ENCODE measurements around the gene SRGAP2B. TPM values are rescaled to one million over a fixed set of nuclear protein-coding genes. Genes with fewer than 3 reads are reported as not detected.
"Not testable (repeated sequence)": the region's sequence is repeated elsewhere in the genome, so short reads cannot be mapped to it uniquely, and the experiment has no call there.

SRGAP2B gene
- total RNA-seq, 1 experiment from 2014 or later, result 57.2 TPM

DNA sequence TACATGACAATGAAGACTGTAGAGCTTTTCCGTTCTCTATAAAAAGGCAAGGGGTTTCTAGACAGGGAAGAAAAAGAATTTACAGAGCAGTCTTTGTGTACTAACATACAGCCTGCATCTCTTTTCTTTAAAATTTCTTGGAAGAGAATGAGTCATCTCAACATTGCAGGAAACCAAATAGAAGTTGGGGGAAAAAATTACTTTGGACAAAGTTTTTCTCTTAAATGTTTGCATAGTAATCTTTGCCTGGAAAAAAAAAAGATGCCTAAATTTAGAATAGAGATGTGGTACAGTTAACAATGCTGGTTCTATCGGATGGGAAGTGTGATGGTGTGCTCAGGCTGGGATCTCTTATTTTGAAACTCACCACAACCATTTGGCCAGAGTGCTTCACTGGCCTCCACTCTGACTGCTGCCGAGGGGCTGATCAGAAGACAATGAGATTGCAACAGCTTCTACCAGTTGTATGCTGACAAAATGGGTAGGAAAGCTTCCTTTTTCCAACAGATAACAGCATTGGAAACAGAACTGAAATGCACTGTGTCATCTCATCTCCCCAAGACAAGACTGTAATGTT is 177.0 kb downstream of the SRGAP2B start:
- H4K20me1 ChIP-seq (ENCODE audit: insufficient read depth); H3K9me2 ChIP-seq (ENCODE audit: insufficient read depth); H3K9me3 ChIP-seq (ENCODE audit: insufficient read depth, low read depth); H3K79me2 ChIP-seq (ENCODE audit: low read depth); H3K36me3 ChIP-seq (ENCODE audit: low read depth); POLR2A ChIA-PET (ENCODE audit: unreplicated experiment); H3K4me1 ChIP-seq (replicated peaks; ENCODE audit: insufficient read depth); CTCF ChIA-PET; H3K4me3 ChIP-seq; H3K27ac ChIP-seq; BruUV-seq (replicated peaks); intact Hi-C loops (cut with micrococcal nuclease; ENCODE audit: unreplicated experiment); H3F3A ChIP-seq (ENCODE audit: insufficient read depth, low read depth); DNase-seq; H2AFZ ChIP-seq; H3K27me3 ChIP-seq (ENCODE audit: insufficient read depth, low read depth); H3K4me2 ChIP-seq: not testable (repeated sequence)

DNA sequence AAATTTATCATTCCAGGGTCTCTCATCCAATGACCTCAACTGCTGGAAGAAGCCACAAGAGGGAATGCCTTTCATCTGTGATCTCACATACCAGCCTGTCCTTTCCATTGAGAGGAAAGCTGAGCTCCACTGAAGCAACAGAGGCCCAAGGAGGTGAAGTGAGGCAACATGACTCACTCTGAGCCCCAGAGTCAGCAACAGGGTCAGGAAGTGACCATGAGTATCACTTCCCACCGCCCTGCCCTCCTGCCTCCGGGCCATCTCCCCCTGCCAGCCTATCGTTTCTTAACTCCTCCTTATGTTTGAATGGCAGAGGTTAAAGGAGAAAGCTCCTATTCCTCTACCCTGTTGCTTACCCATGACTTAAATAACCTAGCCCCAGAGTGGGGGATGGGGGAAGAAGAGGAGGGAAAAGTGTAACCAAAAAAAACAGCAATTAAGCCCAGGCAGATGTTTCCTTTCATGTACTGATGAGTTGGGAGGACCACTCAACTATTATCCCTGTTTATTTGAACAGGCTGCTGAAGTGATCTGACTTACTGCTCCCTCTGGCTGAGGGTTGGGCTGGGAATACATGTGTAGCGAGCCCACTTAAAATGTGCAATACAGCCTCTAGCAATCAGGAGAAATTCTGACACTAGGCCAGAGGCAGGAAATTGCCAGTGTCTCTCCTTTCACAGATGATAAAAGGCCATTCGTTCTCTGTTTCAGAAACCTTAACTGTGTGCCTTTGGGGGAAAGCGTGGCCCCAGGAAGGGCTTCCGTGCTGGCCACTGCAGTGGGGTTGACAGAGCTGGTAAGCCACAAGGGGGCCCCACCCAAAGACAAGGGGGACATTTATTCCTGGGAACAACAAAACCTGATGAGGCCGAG is 177.7 kb downstream of the SRGAP2B start:
- intact Hi-C loops (cut with micrococcal nuclease; ENCODE audit: unreplicated experiment); H3K4me2 ChIP-seq; H3K27me3 ChIP-seq (ENCODE audit: insufficient read depth, low read depth); H3K79me2 ChIP-seq (ENCODE audit: low read depth); POLR2A ChIA-PET (ENCODE audit: unreplicated experiment); DNase-seq; H2AFZ ChIP-seq; H3K27ac ChIP-seq; CTCF ChIA-PET; BruUV-seq (replicated peaks); H3F3A ChIP-seq (ENCODE audit: insufficient read depth, low read depth); H3K9me2 ChIP-seq (ENCODE audit: insufficient read depth); H3K4me3 ChIP-seq; H4K20me1 ChIP-seq (ENCODE audit: insufficient read depth); H3K36me3 ChIP-seq (ENCODE audit: low read depth); H3K9me3 ChIP-seq (ENCODE audit: insufficient read depth, low read depth); H3K4me1 ChIP-seq (replicated peaks; ENCODE audit: insufficient read depth): not testable (repeated sequence)

DNA sequence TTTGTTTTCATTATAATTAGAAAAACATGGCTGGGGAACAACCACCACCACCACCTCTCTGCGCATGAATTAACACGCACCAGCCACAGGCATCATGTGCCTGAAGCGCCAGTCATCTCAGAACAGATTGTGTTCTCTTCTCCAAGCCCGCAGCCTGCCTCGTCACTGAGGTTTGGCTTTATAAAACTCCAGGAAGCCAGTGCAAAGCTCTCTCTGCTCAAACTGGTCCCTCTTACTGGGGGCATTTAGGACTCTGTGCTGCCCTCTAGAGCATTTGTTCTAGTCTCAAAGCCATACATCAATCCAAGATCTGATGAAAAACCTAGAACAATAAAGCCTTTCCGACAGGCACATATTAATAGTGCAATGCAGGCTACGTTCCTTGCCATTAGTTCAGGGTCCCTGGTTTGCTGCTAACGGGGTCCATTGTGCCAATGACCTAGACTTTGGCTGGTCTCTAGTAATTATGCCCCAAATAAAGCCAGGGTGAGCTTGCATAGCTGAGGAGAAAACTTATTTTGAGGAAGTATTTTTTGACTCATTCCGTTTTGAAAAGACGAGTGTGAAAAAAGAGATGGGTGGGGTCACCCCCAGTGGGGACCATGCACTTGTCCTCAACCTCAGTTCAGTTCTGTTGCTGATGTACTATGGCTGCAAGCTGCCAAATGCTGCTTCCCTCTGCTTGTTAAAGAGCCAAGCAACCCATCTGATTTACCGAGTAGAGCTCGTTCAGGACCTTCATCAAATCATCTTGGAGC is 181.0 kb downstream of the SRGAP2B start:
- CTCF ChIA-PET; H3K27ac ChIP-seq; H3F3A ChIP-seq (ENCODE audit: insufficient read depth, low read depth); H3K27me3 ChIP-seq (ENCODE audit: insufficient read depth, low read depth); H3K9me3 ChIP-seq (ENCODE audit: insufficient read depth, low read depth); H3K4me3 ChIP-seq; H4K20me1 ChIP-seq (ENCODE audit: insufficient read depth); H3K79me2 ChIP-seq (ENCODE audit: low read depth); POLR2A ChIA-PET (ENCODE audit: unreplicated experiment); H3K4me2 ChIP-seq; H2AFZ ChIP-seq; H3K9me2 ChIP-seq (ENCODE audit: insufficient read depth); DNase-seq; intact Hi-C loops (cut with micrococcal nuclease; ENCODE audit: unreplicated experiment); BruUV-seq (replicated peaks); H3K36me3 ChIP-seq (ENCODE audit: low read depth); H3K4me1 ChIP-seq (replicated peaks; ENCODE audit: insufficient read depth): not testable (repeated sequence)

- H2AFZ ChIP-seq; H3F3A ChIP-seq (ENCODE audit: insufficient read depth, low read depth); H3K4me2 ChIP-seq; H3K79me2 ChIP-seq (ENCODE audit: low read depth); POLR2A ChIA-PET (ENCODE audit: unreplicated experiment); H3K9me2 ChIP-seq (ENCODE audit: insufficient read depth); H4K20me1 ChIP-seq (ENCODE audit: insufficient read depth); H3K9me3 ChIP-seq (ENCODE audit: insufficient read depth, low read depth); H3K4me3 ChIP-seq; H3K36me3 ChIP-seq (ENCODE audit: low read depth); H3K27me3 ChIP-seq (ENCODE audit: insufficient read depth, low read depth); BruUV-seq (replicated peaks); DNase-seq; H3K4me1 ChIP-seq (replicated peaks; ENCODE audit: insufficient read depth); H3K27ac ChIP-seq; intact Hi-C loops (cut with micrococcal nuclease; ENCODE audit: unreplicated experiment); CTCF ChIA-PET: not testable (repeated sequence)
Measured at GRCh38 chr1:144913458-144913857, 181.7 kb downstream of the SRGAP2B start.

- BruUV-seq (replicated peaks), result TSS peak; percentile 41
- H3K4me3 ChIP-seq; H3K9me3 ChIP-seq (ENCODE audit: insufficient read depth, low read depth); CTCF ChIA-PET; H3K79me2 ChIP-seq (ENCODE audit: low read depth); POLR2A ChIA-PET (ENCODE audit: unreplicated experiment); H3K27ac ChIP-seq; H3K9me2 ChIP-seq (ENCODE audit: insufficient read depth); H2AFZ ChIP-seq; H3K27me3 ChIP-seq (ENCODE audit: insufficient read depth, low read depth); H3K36me3 ChIP-seq (ENCODE audit: low read depth); intact Hi-C loops (cut with micrococcal nuclease; ENCODE audit: unreplicated experiment); H4K20me1 ChIP-seq (ENCODE audit: insufficient read depth); DNase-seq; H3K4me2 ChIP-seq; H3K4me1 ChIP-seq (replicated peaks; ENCODE audit: insufficient read depth); H3F3A ChIP-seq (ENCODE audit: insufficient read depth, low read depth): not testable (repeated sequence)
Measured at GRCh38 chr1:144910729-144911128, 184.4 kb downstream of the SRGAP2B start.

- H3K9me2 ChIP-seq (ENCODE audit: insufficient read depth); H3K4me2 ChIP-seq; POLR2A ChIA-PET (ENCODE audit: unreplicated experiment); H3K27me3 ChIP-seq (ENCODE audit: insufficient read depth, low read depth); H3K27ac ChIP-seq; H3K4me1 ChIP-seq (replicated peaks; ENCODE audit: insufficient read depth); H2AFZ ChIP-seq; CTCF ChIA-PET; H3K4me3 ChIP-seq; H3K36me3 ChIP-seq (ENCODE audit: low read depth); BruUV-seq (replicated peaks); H4K20me1 ChIP-seq (ENCODE audit: insufficient read depth); H3K9me3 ChIP-seq (ENCODE audit: insufficient read depth, low read depth); H3K79me2 ChIP-seq (ENCODE audit: low read depth); DNase-seq; intact Hi-C loops (cut with micrococcal nuclease; ENCODE audit: unreplicated experiment); H3F3A ChIP-seq (ENCODE audit: insufficient read depth, low read depth): not testable (repeated sequence)
Measured at GRCh38 chr1:144900841-144901240, 194.3 kb downstream of the SRGAP2B start.

- H3K9me3 ChIP-seq (ENCODE audit: insufficient read depth, low read depth); H4K20me1 ChIP-seq (ENCODE audit: insufficient read depth); DNase-seq; H3K27me3 ChIP-seq (ENCODE audit: insufficient read depth, low read depth); POLR2A ChIA-PET (ENCODE audit: unreplicated experiment); H3F3A ChIP-seq (ENCODE audit: insufficient read depth, low read depth); intact Hi-C loops (cut with micrococcal nuclease; ENCODE audit: unreplicated experiment); H2AFZ ChIP-seq; H3K9me2 ChIP-seq (ENCODE audit: insufficient read depth); H3K4me1 ChIP-seq (replicated peaks; ENCODE audit: insufficient read depth); H3K27ac ChIP-seq; CTCF ChIA-PET; H3K4me3 ChIP-seq; H3K79me2 ChIP-seq (ENCODE audit: low read depth); BruUV-seq (replicated peaks); H3K4me2 ChIP-seq; H3K36me3 ChIP-seq (ENCODE audit: low read depth): not testable (repeated sequence)
Measured at GRCh38 chr1:144894454-144895201, 200.5 kb downstream of the SRGAP2B start.

All from PC-9 (cell line).